Subcutaneous adipose tissue (tissue), 4 donors: Measurements from ENCODE around the gene INS. TPM values are rescaled to one million over a fixed set of nuclear protein-coding genes. Genes with fewer than 3 reads are reported as not detected.

ENCODE experiments used
- CTCF ChIP-seq: fragments of 450-650 bp; IDR thresholded peaks from one replicate; pipeline ENCODE4 v1.5.1; 2016; ENCODE audit warnings: low read depth, mild to moderate bottlenecking, control low read depth, antibody characterized with exemption, moderate library complexity
- total RNA-seq, 4 donors: library from RNA; depleted of rRNA; stranded (reverse); fragments of >200 nt; gene quantifications; one replicate each; pipeline ENCODE4 v1.1.0, GENCODE V29; 2016

Gene INS
- total RNA-seq, 4 donors from 2014 or later, result not detected

- no peak for TF ChIP-seq CTCF
Observed at GRCh38 chr11:2143477-2143798, 17.6 kb downstream of the INS start.

- no peak for TF ChIP-seq CTCF
Observed at GRCh38 chr11:2142762-2143202, 18.2 kb downstream of the INS start.

GRCh38 chr11:2142300-2142759 is 18.7 kb downstream of the INS start:
- no peak for TF ChIP-seq CTCF

- TF ChIP-seq CTCF, result no peak
Observed at GRCh38 chr11:2140411-2141400, 20.3 kb downstream of the INS start.

GRCh38 chr11:2139621-2140337 is 21.2 kb downstream of the INS start:
- TF ChIP-seq CTCF, result no peak

- TF ChIP-seq CTCF, result no peak
Observed at GRCh38 chr11:2139123-2139521, 21.9 kb downstream of the INS start, which contains the start of gene IGF2. Gene IGF2 (minus strand): TSS chr11:2139389. CDS start chr11:2135523, 3,866 bp downstream.

GRCh38 chr11:2138431-2139122 is 22.4 kb downstream of the INS start:
- TF ChIP-seq CTCF, result no peak
